ENCODE results near the gene OMP.

Gene OMP

GRCh38 chr11:77140231-77140851, 37.7 kb downstream of the OMP start:
- no peak for DNase-seq (ENCODE audit: low read depth)

DNA sequence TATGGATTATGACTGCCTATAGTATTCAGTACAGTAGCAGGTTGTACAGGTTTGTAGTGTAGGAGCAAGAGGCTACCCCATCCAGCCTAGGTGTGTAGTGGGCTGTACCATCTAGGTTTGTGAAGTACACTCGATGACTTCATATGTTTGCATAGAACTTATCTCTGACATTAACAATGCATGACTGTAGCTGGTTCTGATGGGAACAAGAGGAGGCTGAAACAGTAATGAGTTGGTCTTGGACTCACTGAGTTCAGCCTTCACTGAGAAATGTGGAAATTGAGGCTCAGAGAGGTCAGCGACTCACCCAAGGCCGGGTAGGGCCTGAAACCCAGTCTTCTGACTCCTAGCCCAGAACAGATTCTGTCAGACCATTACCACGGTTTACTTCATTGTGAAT, 38.4 kb downstream of the OMP start:
- DNase-seq (ENCODE audit: low read depth) = no peak

DNA sequence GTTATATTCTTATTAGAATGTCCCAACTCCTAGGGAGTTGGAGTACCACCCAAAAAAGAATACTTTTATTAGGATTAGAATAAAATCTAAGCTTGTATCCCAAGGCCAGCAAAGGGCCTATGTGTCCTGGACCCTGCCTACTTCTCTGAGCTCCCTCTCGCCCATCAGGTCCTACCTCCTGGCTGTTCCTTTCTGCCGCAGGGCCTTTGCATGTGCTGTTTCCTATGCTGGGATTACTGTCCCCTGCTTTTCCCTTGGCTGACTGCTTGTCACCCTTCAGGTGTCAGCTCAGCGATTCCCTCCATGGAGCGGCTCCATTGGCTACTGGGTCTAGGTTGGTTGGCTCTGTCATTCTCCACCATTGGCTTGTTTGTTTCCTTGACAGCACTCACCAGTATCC, 38.8 kb downstream of the OMP start:
- DNase-seq (ENCODE audit: low read depth) = no peak

- no peak for DNase-seq (ENCODE audit: low read depth)
Observed at GRCh38 chr11:77142091-77142975, 39.7 kb downstream of the OMP start.

GRCh38 chr11:77143405-77144020, 40.9 kb downstream of the OMP start:
- DNase-seq (ENCODE audit: low read depth) = no peak

- no peak for DNase-seq (ENCODE audit: low read depth)
Observed at GRCh38 chr11:77144196-77144856, 41.7 kb downstream of the OMP start.

DNA sequence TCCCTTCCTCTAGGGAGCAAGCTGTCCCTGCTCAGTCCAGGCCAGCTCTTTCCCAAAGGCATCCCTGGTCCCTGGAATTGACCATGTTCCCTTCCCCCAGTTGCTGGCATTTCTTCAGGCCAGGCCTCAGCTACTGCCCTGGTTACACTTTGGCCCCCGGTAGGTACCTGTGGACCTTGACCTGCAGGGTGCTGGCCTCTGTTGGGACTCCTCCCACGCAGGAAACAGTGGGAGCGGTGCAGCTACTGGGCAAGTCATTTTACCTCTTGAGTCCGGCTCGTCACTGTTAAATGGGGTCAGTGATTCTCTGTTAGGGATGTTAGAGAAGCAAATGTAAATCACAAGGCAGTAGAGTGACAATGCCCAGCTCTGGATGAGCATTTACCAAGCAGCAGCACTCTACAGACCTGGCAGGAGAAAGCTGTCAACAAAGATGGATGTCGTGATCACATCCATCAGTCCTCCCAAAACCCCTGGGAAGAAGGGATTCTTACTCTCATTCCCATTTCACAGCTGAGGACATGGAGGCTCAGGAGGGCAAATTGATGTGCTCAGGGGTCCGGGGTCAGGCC, 42.3 kb downstream of the OMP start:
- DNase-seq (ENCODE audit: low read depth) = no peak

- DNase-seq (ENCODE audit: low read depth) = no peak
Observed at GRCh38 chr11:77146261-77147035, 43.8 kb downstream of the OMP start.

- no peak for DNase-seq (ENCODE audit: low read depth)
Observed at GRCh38 chr11:77147036-77147315, 44.3 kb downstream of the OMP start.

GRCh38 chr11:77147668-77148321, 45.2 kb downstream of the OMP start:
- no peak for DNase-seq (ENCODE audit: low read depth)

GRCh38 chr11:77148963-77149715, 46.5 kb downstream of the OMP start:
- no peak for DNase-seq (ENCODE audit: low read depth)

DNA sequence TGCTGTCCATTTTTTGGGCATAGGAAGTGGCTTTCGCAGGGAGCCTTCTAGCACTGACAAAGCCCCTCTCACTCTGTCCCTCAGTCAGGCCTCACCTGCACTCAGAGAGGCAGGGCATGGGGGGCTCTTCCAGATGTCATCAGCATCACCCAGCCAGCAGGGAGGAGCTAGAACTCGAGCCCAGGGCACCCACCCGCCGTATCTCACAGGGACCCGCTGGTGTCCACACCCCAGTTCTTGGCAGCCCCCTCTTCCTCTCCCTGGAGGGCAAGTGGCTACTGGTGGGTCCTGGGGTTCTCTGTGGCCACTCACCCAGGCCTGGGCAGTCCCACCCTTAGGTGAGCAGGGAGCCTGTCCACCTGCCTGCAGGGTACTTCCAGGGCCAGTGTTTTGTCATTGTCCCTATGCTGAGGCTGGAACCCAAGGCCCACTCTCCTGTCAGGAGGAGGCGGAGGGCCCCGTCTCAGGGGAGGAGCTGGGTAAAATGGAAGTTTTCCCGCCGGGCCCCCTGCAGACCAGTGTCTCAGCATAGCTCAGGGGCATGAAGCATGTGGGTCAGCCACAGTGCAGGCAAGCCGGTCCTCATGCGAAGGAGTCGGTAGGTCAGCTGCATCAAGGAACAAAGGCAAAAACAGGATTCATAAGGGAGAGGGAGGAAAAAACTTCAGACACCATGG, 47.2 kb downstream of the OMP start:
- DNase-seq (ENCODE audit: low read depth) = no peak

GRCh38 chr11:77150836-77151235, 48.2 kb downstream of the OMP start:
- DNase-seq (ENCODE audit: low read depth) = no peak

DNA sequence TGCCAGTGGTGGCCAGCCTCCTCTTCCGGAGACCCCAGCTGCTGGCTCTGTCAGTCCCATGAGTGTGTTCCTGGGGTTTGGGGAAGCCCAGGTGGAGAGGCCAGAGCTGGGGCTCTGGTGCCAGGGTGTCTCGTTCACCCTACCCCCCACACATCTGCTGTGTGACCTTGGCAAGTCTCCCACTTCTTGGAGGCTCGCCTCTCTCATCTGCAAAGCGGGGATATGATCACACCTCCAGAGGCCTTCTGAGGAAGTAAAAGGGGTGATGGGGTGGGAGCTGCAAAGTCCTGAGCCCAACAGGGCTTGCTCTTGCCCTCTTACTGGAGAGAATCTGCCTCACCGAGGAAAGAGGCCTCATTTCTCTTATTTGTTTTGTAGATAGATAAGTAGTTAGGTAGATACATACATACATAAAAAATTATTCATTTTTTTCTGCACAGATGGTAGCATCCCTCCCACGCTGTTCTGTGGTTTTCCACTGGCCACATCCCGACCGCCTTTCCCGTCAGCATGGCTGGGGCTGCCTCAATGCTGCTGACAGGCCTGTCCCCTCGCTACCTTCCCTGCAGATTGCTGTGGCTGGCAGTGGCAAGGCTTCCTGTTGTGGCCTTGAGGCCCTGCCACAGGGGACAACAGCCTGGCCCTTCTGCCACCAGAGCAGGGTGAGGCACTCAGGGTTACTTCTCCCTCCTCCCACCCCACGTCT, 49.3 kb downstream of the OMP start:
- no peak for DNase-seq (ENCODE audit: low read depth)

GRCh38 chr11:77152846-77153245, 50.2 kb downstream of the OMP start:
- DNase-seq (ENCODE audit: low read depth) = no peak

Measured in fibroblast of gingiva (primary cell).